WTC11 (cell line): ENCODE measurements around the gene DCK. TPM values are rescaled to one million over a fixed set of nuclear protein-coding genes. Genes with fewer than 3 reads are reported as not detected.

ENCODE experiments used
- ATAC-seq: fragments of 200-7000 bp; cut with Tn5 transposase; 2 replicates; pipeline ENCODE4 v1.10.0; 2021; ENCODE audit warnings: mild to moderate bottlenecking, moderate library complexity
- Bru-seq: library from RNA; stranded (reverse); fragments of 400-500 nt; gene quantifications from one replicate; lab custom pipeline; 2021; lab: Mats Ljungman, UMichigan
- CTCF ChIA-PET: fragments of 300-600 bp; sonication (Branson Sonifier 250); formaldehyde crosslinking; loops from one replicate; lab custom pipeline; 2021; ENCODE audit warnings: antibody characterized with exemption; lab: Charles Lee
- POLR2A ChIA-PET: fragments of 350-600 bp; sonication (Branson Sonifier 250); formaldehyde crosslinking; loops from one replicate; lab custom pipeline; 2021; ENCODE audit warnings: antibody characterized with exemption; lab: Charles Lee
- DNase-seq: peaks from one replicate; pipeline ENCODE4 v3.0.0; 2021; ENCODE audit warnings: low spot score
- H3K27ac Mint-ChIP-seq: 2 replicates; pipeline ENCODE4 v1.8.0; 2021; ENCODE audit warnings: mixed read lengths
- H3K27me3 Mint-ChIP-seq: 2 replicates; pipeline ENCODE4 v1.8.0; 2021; ENCODE audit warnings: low read depth, mild to moderate bottlenecking, moderate library complexity, mixed read lengths
- H3K36me3 Mint-ChIP-seq: 2 replicates; pipeline ENCODE4 v1.8.0; 2021; ENCODE audit warnings: mixed read lengths
- H3K4me1 Mint-ChIP-seq: 2 replicates; pipeline ENCODE4 v1.8.0; 2022; ENCODE audit warnings: mixed read lengths
- H3K4me3 Mint-ChIP-seq: 2 replicates; pipeline ENCODE4 v1.8.0; 2021; ENCODE audit warnings: mild to moderate bottlenecking, moderate library complexity, mixed read lengths
- H3K9me3 Mint-ChIP-seq: 2 replicates; pipeline ENCODE4 v1.8.0; 2021; ENCODE audit warnings: mixed read lengths
- CREB1 ChIP-seq: sonication (generic); formaldehyde crosslinking; IDR thresholded peaks from 2 replicates; pipeline ENCODE4 v1.8.0; 2023; ENCODE audit warnings: mild to moderate bottlenecking, missing genetic modification reagents
- E2F4 ChIP-seq: sonication (generic); formaldehyde crosslinking; IDR thresholded peaks from 2 replicates; pipeline ENCODE4 v1.8.1; 2022; ENCODE audit warnings: low read depth, mild to moderate bottlenecking, moderate library complexity, missing genetic modification reagents, borderline replicate concordance
- ESRRA ChIP-seq: sonication (generic); formaldehyde crosslinking; IDR thresholded peaks from 2 replicates; pipeline ENCODE4 v1.8.1; 2022; ENCODE audit warnings: mild to moderate bottlenecking, missing genetic modification reagents, borderline replicate concordance
- GTF2I ChIP-seq: fragments of 250-450 bp; sonication (Bioruptor Pico); conservative IDR thresholded peaks from 2 replicates; pipeline ENCODE4 v1.4.0; 2021; ENCODE audit warnings: mild to moderate bottlenecking
- NR2C2 ChIP-seq: sonication (generic); formaldehyde crosslinking; IDR thresholded peaks from 2 replicates; pipeline ENCODE4 v1.8.0; 2022; ENCODE audit warnings: mild to moderate bottlenecking, missing genetic modification reagents
- PRRX2 ChIP-seq: fragments of 250-450 bp; sonication (Bioruptor Pico); IDR thresholded peaks from 2 replicates; pipeline ENCODE4 v1.8.0; 2021; ENCODE audit warnings: mild to moderate bottlenecking
- RELA ChIP-seq: sonication (generic); formaldehyde crosslinking; IDR thresholded peaks from 2 replicates; pipeline ENCODE4 v1.8.1; 2022; ENCODE audit warnings: missing genetic modification reagents, mild to moderate bottlenecking, borderline replicate concordance
- RORB ChIP-seq: fragments of 250-450 bp; sonication (Bioruptor Pico); IDR thresholded peaks from 2 replicates; pipeline ENCODE4 v1.9.0; 2021; ENCODE audit warnings: mild to moderate bottlenecking
- TEAD1 ChIP-seq: sonication (generic); formaldehyde crosslinking; IDR thresholded peaks from 2 replicates; pipeline ENCODE4 v1.8.0; 2022; ENCODE audit warnings: mild to moderate bottlenecking, missing genetic modification reagents
- TEAD4 ChIP-seq: sonication (generic); formaldehyde crosslinking; IDR thresholded peaks from 2 replicates; pipeline ENCODE4 v1.8.0; 2022; ENCODE audit warnings: mild to moderate bottlenecking, missing genetic modification reagents
- ZBTB21 ChIP-seq: sonication (generic); formaldehyde crosslinking; IDR thresholded peaks from 2 replicates; pipeline ENCODE4 v1.8.1; 2023; ENCODE audit warnings: mild to moderate bottlenecking, missing genetic modification reagents, borderline replicate concordance
- ZBTB43 ChIP-seq: sonication (generic); formaldehyde crosslinking; IDR thresholded peaks from 2 replicates; pipeline ENCODE4 v1.8.1; 2023; ENCODE audit warnings: mild to moderate bottlenecking, missing genetic modification reagents
- ZMAT4 ChIP-seq: fragments of 250-450 bp; sonication (Bioruptor Pico); IDR thresholded peaks from 2 replicates; pipeline ENCODE4 v1.9.0; 2021; ENCODE audit warnings: mild to moderate bottlenecking
- ZNF121 ChIP-seq: sonication (generic); formaldehyde crosslinking; IDR thresholded peaks from 2 replicates; pipeline ENCODE4 v1.8.0; 2023; ENCODE audit warnings: missing genetic modification reagents
- ZNF416 ChIP-seq: fragments of 250-450 bp; sonication (Bioruptor Pico); IDR thresholded peaks from 2 replicates; pipeline ENCODE4 v1.9.0; 2021; ENCODE audit warnings: mild to moderate bottlenecking, inconsistent platforms
- long read RNA-seq, 3 experiments: library from RNA in 1 of 3; library from capped mRNA in 1 of 3; library from polyadenylated mRNA in 1 of 3; unstranded in 2 of 3; stranded (forward) in 1 of 3; transcript quantifications; one replicate each; pipeline ENCODE4 v2.0.0, GENCODE V29; 2021
- total RNA-seq: library from RNA; stranded (reverse); gene quantifications from 3 replicates; pipeline ENCODE4 v1.2.3, GENCODE V29; 2021
- TF ChIP-seq, protein P1 (sequence below): sonication (generic); formaldehyde crosslinking; IDR thresholded peaks from 2 replicates; pipeline ENCODE4 v1.8.0; 2022; ENCODE audit warnings: missing genetic modification reagents
- TF ChIP-seq, protein P2 (sequence below): sonication (generic); formaldehyde crosslinking; IDR thresholded peaks from 2 replicates; pipeline ENCODE4 v1.8.1; 2022; ENCODE audit warnings: mild to moderate bottlenecking, missing genetic modification reagents, moderate library complexity, borderline replicate concordance
- TF ChIP-seq, protein P3 (sequence below): sonication (generic); formaldehyde crosslinking; IDR thresholded peaks from 2 replicates; pipeline ENCODE4 v1.8.0; 2023; ENCODE audit warnings: missing genetic modification reagents, mild to moderate bottlenecking, borderline replicate concordance
- TF ChIP-seq, protein P4 (sequence below): sonication (generic); formaldehyde crosslinking; IDR thresholded peaks from 2 replicates; pipeline ENCODE4 v1.8.0; 2022; ENCODE audit warnings: mild to moderate bottlenecking, missing genetic modification reagents

The DCK gene
- total RNA-seq (15.0 to 15.9 TPM (median 15.2 TPM) in 3 replicates), Bru-seq, nascent RNA (percentile 81 among the genes with signal in this experiment)
- long read RNA-seq, experiment 1, transcript DCK-201 (7 exons, 2,716 nt) = major isoform, 182 of 206 reads
- long read RNA-seq, experiment 1, transcript DCK-202 (7 exons, 2,683 nt) = minor isoform, 6 of 206 reads
- long read RNA-seq, experiment 1, partial matches to known transcripts = 15 of 206 reads
- long read RNA-seq, experiment 1, other reads (novel, unspliced or antisense) = 2 of 206 reads
- long read RNA-seq, experiment 2, transcript DCK-201 (7 exons, 2,716 nt) = major isoform, 34 of 51 reads
- long read RNA-seq, experiment 2, partial matches to known transcripts = 6 of 51 reads
- long read RNA-seq, experiment 2, other reads (novel, unspliced or antisense) = 11 of 51 reads
- long read RNA-seq, experiment 3, transcript DCK-201 (7 exons, 2,716 nt) = major isoform, 38 of 42 reads
- long read RNA-seq, experiment 3, partial matches to known transcripts = 2 of 42 reads
- long read RNA-seq, experiment 3, other reads (novel, unspliced or antisense) = 1 of 42 reads

DNA sequence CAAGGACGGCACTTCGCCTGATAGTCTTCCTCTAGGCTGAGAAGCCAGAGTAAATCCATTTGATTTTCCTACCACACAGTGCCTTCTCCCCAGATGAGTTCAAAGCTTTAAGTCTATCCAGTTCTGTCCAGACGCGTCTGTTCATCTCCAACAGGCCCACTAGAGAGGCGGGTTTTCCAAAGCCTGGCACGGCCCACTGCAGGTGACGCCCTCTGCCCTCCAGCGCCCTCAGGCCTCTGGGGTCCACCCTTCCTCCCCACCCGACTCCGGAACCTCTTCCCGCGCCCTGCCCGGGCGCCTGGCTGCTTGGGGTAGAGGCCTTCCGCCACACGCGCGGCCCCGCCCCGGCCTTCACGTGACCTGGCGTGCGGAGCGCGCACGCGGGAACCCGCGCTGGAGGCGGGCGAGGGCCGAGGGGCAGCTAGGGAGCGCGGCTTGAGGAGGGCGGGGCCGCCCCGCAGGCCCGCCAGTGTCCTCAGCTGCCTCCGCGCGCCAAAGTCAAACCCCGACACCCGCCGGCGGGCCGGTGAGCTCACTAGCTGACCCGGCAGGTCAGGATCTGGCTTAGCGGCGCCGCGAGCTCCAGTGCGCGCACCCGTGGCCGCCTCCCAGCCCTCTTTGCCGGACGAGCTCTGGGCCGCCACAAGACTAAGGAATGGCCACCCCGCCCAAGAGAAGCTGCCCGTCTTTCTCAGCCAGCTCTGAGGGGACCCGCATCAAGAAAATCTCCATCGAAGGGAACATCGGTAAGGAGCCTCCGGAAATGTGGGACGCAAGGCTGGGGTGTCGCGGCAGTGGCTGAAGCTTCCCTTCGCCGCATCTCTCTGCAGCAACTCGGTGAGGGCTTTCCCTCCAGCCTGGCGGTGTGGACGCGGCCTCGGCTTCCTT, at the start of gene DCK:
Gene DCK, plus strand, starts transcription at position 469 of the 888 bp plus-strand sequence. Its CDS starts 187 bp downstream, at position 656.
- POLR2A ChIA-PET = interaction anchor here (0.8 to 1.6 kb wide), 8 partner anchors 11 to 289 kb away, joined by 3 to 14 read pairs (median 6); partner anchors contain the start of genes GRSF1 and MOB1B
- DNase-seq (peak; percentile 89), ATAC-seq (peak; percentile 90)
- peak within 1 kb of the TSS; percentile 88 for H3K4me3 Mint-ChIP-seq
- peak within 1 kb of the TSS; percentile 91 for H3K27ac Mint-ChIP-seq
- H3K27me3 Mint-ChIP-seq = no peaks in the 10 kb centered on the region
- CTCF ChIA-PET = interaction anchor here (0.9 to 2.8 kb wide), 4 partner anchors 10 to 306 kb away, joined by 3 to 28 read pairs (median 6); partner anchors contain the start of gene MOB1B
- peaks cover 54% of the 10 kb centered on the region for H3K4me1 Mint-ChIP-seq
- H3K9me3 Mint-ChIP-seq = peaks cover 5% of the 10 kb centered on the region
- H3K36me3 Mint-ChIP-seq = peaks cover 11% of the 10 kb centered on the region
- TF ChIP-seq PRRX2 (no peak), RORB (CRISPR knock-in tag) (no peak), NR2C2 (peak; percentile 48; the same call in 1 of the 2 replicates), ZMAT4 (CRISPR knock-in tag) (no peak), E2F4 (CRISPR knock-in tag) (0 out of 2 replicates have a peak, but pooled peaks have one; percentile 21), GTF2I (no peak), ESRRA (CRISPR knock-in tag) (peak; percentile 73; the same call in 1 of the 2 replicates), CREB1 (CRISPR knock-in tag) (no peak), ZBTB21 (CRISPR knock-in tag) (peak; percentile 82; the same call in 1 of the 2 replicates), TEAD4 (CRISPR knock-in tag) (no peak), ZNF121 (CRISPR knock-in tag) (peak; percentile 40; the same call in 1 of the 2 replicates), RELA (no peak; the same call in 1 of the 2 replicates), TEAD1 (no peak; the same call in none of the 2 replicates), ZBTB43 (CRISPR knock-in tag) (no peak), ZNF416 (CRISPR knock-in tag) (no peak)
- TF ChIP-seq, protein P1, sequence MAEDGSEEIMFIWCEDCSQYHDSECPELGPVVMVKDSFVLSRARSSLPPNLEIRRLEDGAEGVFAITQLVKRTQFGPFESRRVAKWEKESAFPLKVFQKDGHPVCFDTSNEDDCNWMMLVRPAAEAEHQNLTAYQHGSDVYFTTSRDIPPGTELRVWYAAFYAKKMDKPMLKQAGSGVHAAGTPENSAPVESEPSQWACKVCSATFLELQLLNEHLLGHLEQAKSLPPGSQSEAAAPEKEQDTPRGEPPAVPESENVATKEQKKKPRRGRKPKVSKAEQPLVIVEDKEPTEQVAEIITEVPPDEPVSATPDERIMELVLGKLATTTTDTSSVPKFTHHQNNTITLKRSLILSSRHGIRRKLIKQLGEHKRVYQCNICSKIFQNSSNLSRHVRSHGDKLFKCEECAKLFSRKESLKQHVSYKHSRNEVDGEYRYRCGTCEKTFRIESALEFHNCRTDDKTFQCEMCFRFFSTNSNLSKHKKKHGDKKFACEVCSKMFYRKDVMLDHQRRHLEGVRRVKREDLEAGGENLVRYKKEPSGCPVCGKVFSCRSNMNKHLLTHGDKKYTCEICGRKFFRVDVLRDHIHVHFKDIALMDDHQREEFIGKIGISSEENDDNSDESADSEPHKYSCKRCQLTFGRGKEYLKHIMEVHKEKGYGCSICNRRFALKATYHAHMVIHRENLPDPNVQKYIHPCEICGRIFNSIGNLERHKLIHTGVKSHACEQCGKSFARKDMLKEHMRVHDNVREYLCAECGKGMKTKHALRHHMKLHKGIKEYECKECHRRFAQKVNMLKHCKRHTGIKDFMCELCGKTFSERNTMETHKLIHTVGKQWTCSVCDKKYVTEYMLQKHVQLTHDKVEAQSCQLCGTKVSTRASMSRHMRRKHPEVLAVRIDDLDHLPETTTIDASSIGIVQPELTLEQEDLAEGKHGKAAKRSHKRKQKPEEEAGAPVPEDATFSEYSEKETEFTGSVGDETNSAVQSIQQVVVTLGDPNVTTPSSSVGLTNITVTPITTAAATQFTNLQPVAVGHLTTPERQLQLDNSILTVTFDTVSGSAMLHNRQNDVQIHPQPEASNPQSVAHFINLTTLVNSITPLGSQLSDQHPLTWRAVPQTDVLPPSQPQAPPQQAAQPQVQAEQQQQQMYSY (CRISPR knock-in tag) = no peak
- TF ChIP-seq, protein P2, sequence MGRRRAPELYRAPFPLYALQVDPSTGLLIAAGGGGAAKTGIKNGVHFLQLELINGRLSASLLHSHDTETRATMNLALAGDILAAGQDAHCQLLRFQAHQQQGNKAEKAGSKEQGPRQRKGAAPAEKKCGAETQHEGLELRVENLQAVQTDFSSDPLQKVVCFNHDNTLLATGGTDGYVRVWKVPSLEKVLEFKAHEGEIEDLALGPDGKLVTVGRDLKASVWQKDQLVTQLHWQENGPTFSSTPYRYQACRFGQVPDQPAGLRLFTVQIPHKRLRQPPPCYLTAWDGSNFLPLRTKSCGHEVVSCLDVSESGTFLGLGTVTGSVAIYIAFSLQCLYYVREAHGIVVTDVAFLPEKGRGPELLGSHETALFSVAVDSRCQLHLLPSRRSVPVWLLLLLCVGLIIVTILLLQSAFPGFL (CRISPR knock-in tag) = no peak
- TF ChIP-seq, protein P3, sequence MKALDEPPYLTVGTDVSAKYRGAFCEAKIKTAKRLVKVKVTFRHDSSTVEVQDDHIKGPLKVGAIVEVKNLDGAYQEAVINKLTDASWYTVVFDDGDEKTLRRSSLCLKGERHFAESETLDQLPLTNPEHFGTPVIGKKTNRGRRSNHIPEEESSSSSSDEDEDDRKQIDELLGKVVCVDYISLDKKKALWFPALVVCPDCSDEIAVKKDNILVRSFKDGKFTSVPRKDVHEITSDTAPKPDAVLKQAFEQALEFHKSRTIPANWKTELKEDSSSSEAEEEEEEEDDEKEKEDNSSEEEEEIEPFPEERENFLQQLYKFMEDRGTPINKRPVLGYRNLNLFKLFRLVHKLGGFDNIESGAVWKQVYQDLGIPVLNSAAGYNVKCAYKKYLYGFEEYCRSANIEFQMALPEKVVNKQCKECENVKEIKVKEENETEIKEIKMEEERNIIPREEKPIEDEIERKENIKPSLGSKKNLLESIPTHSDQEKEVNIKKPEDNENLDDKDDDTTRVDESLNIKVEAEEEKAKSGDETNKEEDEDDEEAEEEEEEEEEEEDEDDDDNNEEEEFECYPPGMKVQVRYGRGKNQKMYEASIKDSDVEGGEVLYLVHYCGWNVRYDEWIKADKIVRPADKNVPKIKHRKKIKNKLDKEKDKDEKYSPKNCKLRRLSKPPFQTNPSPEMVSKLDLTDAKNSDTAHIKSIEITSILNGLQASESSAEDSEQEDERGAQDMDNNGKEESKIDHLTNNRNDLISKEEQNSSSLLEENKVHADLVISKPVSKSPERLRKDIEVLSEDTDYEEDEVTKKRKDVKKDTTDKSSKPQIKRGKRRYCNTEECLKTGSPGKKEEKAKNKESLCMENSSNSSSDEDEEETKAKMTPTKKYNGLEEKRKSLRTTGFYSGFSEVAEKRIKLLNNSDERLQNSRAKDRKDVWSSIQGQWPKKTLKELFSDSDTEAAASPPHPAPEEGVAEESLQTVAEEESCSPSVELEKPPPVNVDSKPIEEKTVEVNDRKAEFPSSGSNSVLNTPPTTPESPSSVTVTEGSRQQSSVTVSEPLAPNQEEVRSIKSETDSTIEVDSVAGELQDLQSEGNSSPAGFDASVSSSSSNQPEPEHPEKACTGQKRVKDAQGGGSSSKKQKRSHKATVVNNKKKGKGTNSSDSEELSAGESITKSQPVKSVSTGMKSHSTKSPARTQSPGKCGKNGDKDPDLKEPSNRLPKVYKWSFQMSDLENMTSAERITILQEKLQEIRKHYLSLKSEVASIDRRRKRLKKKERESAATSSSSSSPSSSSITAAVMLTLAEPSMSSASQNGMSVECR (CRISPR knock-in tag) = no peak
- TF ChIP-seq, protein P4, sequence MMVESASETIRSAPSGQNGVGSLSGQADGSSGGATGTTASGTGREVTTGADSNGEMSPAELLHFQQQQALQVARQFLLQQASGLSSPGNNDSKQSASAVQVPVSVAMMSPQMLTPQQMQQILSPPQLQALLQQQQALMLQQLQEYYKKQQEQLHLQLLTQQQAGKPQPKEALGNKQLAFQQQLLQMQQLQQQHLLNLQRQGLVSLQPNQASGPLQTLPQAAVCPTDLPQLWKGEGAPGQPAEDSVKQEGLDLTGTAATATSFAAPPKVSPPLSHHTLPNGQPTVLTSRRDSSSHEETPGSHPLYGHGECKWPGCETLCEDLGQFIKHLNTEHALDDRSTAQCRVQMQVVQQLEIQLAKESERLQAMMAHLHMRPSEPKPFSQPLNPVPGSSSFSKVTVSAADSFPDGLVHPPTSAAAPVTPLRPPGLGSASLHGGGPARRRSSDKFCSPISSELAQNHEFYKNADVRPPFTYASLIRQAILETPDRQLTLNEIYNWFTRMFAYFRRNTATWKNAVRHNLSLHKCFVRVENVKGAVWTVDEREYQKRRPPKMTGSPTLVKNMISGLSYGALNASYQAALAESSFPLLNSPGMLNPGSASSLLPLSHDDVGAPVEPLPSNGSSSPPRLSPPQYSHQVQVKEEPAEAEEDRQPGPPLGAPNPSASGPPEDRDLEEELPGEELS (CRISPR knock-in tag) = peak; percentile 74; the same call in 1 of the 2 replicates
